ENCODE measurements around the gene SDF2L1.

DNA sequence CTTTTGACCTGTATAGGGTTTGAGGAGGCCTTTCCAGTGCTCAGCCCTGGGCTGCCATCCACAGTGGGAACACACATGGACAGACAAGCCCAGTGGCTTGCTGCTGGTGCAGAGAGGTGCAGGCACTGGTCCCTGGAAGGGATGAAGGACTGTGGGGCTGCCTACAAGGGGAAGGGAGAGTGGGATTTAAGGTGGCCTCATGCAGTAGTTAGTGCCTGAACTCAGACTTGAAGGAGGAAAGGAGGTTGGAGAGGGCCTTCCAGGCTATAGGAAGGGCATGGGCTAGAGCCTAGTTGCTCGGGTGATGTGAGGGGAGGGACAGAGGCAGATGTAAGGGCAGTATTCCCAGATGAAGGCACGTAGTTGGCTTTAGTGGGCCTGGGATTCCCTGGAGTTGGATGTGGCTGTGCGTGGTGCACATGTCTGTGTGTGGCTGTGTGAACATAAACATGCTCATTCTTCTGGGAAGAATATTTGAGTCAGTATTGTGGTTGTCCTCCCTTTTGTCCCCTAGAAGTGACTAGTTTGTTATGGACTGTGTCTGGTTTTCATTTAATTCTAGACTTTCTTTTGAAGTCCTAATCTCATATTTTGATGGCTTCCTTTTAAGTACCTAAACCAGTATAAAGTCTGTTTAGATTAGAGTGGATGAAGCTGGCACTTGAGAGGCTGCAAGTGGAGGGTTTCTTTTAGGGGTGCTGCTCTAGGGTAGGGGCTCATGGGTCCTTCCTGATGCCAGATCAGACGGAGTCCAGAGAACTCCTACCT lies 30.7 kb upstream of the SDF2L1 start:
- TF ChIP-seq TARDBP (IDR thresholded peaks at IDR 0.05) (no peak), CTBP1 (IDR thresholded peaks at IDR 0.05; ENCODE audit: borderline replicate concordance) (no peak), SP1 (IDR thresholded peaks at IDR 0.05) (no peak), FOXA1 (IDR thresholded peaks at IDR 0.05) (no peak), BHLHE40 (IDR thresholded peaks at IDR 0.05; ENCODE audit: borderline replicate concordance) (no peak), SUZ12 (IDR thresholded peaks at IDR 0.05) (no peak), HDGF (IDR thresholded peaks at IDR 0.05; ENCODE audit: borderline replicate concordance) (no peak), FOXM1 (IDR thresholded peaks at IDR 0.05; ENCODE audit: borderline replicate concordance) (no peak), FOXK2 (IDR thresholded peaks at IDR 0.05) (no peak), NFRKB (IDR thresholded peaks at IDR 0.05) (no peak)
- TF ChIP-seq, protein P1, sequence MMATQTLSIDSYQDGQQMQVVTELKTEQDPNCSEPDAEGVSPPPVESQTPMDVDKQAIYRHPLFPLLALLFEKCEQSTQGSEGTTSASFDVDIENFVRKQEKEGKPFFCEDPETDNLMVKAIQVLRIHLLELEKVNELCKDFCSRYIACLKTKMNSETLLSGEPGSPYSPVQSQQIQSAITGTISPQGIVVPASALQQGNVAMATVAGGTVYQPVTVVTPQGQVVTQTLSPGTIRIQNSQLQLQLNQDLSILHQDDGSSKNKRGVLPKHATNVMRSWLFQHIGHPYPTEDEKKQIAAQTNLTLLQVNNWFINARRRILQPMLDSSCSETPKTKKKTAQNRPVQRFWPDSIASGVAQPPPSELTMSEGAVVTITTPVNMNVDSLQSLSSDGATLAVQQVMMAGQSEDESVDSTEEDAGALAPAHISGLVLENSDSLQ (IDR thresholded peaks at IDR 0.05), result no peak
